Stimulated activated naive CD8-positive, alpha-beta T cell treated with anti-CD3 and anti-CD28 coated beads, Interleukin-15, Interleukin-2, amounts not matched to agents 100 ng/mL and 50 ng/mL, for 24 hours (primary cell): ENCODE results near the gene ABTB1.
"Not testable (repeated sequence)": the region's sequence is repeated elsewhere in the genome, so short reads cannot be mapped to it uniquely, and the experiment has no call there.

ENCODE experiments used
- H3K27ac Mint-ChIP-seq: one replicate; pipeline ENCODE4 v1.8.0; 2021; ENCODE audit warnings: mild to moderate bottlenecking, mixed read lengths
- H3K27me3 Mint-ChIP-seq: one replicate; pipeline ENCODE4 v1.8.0; 2021; ENCODE audit warnings: mixed read lengths
- H3K36me3 Mint-ChIP-seq: one replicate; pipeline ENCODE4 v1.8.0; 2021; ENCODE audit warnings: low read depth, mixed read lengths
- H3K4me1 Mint-ChIP-seq: one replicate; pipeline ENCODE4 v1.8.0; 2021; ENCODE audit warnings: low read depth, mixed read lengths
- H3K4me3 Mint-ChIP-seq: one replicate; pipeline ENCODE4 v1.8.0; 2021; ENCODE audit warnings: mild to moderate bottlenecking, mixed read lengths
- H3K9me3 Mint-ChIP-seq: one replicate; pipeline ENCODE4 v1.8.0; 2021; ENCODE audit warnings: mixed read lengths

The ABTB1 gene

DNA sequence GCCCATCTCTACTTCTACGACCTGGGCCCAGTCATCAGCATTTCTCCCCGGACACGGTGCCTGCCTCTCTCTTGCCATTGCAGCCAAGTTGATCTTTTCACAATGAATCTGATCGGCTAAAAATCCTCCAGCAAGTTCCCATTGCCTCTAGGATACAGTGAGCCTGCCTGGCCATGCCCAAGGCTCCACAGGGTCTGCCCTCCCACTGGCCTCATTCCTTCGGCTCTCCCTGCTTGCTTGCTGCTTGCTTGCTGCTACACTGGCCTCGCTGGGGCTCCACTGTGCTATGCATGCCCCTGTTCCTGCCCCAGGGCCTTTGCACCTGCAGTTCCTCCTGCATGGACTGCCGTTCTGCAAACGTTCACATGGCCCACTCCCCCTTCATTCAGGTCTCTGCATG, 2.0 kb downstream of the ABTB1 start:
- Mint-ChIP-seq H3K4me3 (peak overlapping the region; percentile 15), H3K36me3 (no peaks in the 10 kb centered on the region), H3K9me3 (no peaks in the 10 kb centered on the region), H3K27me3 (no peaks in the 10 kb centered on the region), H3K27ac (no peak overlapping the region), H3K4me1 (peaks cover 28% of the 10 kb centered on the region)

DNA sequence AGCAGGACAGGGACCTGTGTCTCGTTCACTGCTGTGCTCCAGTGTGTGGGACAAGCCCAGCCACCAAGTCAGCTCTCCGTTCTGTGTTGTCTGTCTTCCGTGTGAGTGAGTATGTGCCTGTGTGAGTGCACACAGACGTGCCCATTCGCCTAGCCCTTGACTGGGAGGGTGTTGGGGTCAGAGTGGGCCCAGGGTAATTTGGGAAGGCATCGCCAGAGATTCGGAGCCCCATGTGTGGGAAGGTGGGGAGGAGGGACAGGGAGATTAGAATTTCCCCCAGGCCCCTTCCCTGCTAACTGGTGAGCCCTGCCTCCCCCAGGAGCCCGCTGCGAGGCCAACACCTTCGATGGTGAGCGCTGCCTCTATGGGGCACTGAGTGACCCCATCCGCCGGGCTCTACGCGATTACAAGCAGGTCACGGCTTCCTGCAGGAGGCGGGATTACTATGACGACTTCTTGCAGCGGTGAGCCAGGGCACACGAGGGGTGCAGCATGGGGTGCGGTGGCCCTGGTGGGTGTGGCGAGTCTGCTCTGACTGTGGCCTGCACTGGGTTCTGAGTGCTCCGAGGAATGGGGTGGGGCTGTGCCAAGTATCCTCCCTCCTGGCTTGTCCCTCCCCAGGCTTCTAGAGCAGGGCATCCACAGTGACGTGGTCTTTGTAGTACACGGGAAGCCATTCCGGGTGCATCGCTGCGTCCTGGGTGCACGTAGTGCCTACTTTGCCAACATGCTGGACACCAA, 3.1 kb downstream of the ABTB1 start:
- H3K4me3 Mint-ChIP-seq, result no peak overlapping the region
- no peaks in the 10 kb centered on the region for H3K36me3 Mint-ChIP-seq
- H3K27me3 Mint-ChIP-seq, result no peaks in the 10 kb centered on the region
- H3K4me1 Mint-ChIP-seq, result peaks cover 28% of the 10 kb centered on the region
- no peaks in the 10 kb centered on the region for H3K9me3 Mint-ChIP-seq
- H3K27ac Mint-ChIP-seq, result no peak overlapping the region

DNA sequence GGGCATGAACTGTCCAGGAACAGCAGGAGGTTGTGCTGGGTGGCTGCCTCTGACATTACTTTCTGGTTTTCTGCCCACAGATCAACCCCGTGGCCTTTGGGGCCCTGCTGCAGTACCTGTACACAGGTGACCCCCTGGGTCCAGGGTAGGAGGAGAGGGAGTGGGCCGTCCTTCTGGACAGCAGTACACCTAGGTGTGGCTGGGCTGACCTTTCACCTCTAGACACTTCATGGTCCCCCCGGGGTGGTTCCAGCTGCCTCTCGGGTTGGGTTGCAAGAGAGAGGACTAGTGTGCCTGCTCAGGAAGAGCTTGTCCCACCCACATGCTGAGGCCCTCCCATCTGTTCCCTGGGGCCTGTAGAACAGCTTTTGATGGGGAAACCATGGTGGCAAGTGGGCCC, 3.7 kb downstream of the ABTB1 start:
- no peak overlapping the region for H3K4me3 Mint-ChIP-seq
- no peak overlapping the region for H3K27ac Mint-ChIP-seq
- H3K27me3 Mint-ChIP-seq, result no peaks in the 10 kb centered on the region
- peaks cover 23% of the 10 kb centered on the region for H3K4me1 Mint-ChIP-seq
- no peaks in the 10 kb centered on the region for H3K9me3 Mint-ChIP-seq
- H3K36me3 Mint-ChIP-seq, result no peaks in the 10 kb centered on the region

DNA sequence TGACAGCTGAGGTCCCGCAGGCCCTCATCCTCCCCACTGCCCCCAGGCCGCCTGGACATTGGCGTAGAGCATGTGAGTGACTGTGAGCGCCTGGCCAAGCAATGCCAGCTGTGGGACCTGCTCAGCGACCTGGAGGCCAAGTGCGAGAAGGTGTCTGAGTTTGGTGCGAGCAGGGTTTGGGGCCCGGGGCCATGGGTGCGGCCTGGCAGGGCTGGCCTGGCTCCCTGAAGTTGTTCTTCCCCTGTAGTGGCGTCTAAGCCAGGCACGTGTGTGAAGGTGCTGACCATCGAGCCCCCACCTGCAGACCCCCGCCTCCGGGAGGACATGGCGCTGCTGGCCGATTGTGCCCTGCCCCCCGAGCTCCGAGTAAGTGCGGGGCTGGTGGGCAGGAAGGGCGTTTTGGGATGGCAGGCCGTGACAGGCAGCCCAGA, 4.2 kb downstream of the ABTB1 start:
- H3K27ac Mint-ChIP-seq, result no peak overlapping the region
- no peaks in the 10 kb centered on the region for H3K27me3 Mint-ChIP-seq

DNA sequence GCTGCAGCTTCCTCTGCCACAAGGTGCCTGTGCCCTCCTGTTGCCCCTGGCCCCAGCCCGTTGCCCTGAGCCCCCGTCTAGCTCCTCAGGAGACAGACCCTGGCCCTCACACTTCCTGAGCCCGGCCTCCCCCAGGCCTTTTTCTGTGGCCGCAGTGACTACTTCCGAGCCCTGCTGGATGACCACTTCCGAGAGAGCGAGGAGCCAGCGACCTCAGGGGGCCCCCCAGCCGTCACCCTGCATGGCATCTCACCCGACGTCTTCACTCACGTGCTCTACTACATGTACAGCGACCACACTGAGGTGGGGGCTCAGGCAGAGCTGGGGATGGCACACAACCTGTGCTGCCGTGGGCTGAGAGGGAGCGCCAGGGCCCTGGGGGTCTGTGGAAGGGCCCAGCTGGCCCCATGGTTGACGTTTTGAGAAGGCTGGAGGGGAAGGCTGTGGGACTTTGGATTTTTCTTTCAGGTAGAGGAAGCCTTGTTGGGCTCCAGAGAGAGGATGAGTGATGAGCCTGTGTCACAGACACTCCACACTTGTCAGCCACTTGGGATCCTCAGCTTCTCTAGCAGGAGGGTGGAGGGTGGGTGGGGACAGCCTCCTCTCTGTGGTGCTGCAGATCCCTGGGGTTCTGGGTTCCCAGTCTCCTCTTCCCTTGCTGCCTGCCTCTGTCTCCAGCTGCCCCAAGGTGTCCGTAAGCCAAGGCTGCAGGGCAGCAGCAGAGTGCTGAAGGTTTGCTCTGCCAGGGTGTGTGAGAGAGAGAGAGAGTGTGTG, 5.0 kb downstream of the ABTB1 start:
- Mint-ChIP-seq H3K27me3 (no peaks in the 10 kb centered on the region), H3K4me1 (peaks cover 22% of the 10 kb centered on the region), H3K9me3 (no peaks in the 10 kb centered on the region), H3K36me3 (no peaks in the 10 kb centered on the region), H3K27ac (no peak overlapping the region), H3K4me3 (no peak overlapping the region)

More for the DNA sequence above, 4.2 kb downstream of the ABTB1 start:
- Mint-ChIP-seq H3K4me1 (peaks cover 22% of the 10 kb centered on the region), H3K4me3 (no peak overlapping the region), H3K9me3 (no peaks in the 10 kb centered on the region), H3K36me3 (no peaks in the 10 kb centered on the region)

DNA sequence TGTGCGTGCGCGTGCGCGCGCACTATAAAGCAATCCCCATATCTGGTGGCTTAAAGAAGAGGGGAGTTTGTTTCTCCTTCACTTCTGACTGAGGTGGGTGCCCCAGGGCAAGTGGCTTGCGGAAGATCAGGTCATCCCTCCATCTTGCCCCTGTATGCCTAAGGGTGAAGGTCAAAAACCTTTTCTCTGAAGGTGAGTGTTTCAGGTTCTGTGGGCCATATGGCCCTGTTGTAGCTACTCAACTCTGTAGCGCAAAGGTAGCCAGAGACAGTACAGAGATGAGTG, 5.5 kb downstream of the ABTB1 start:
- H3K4me1 Mint-ChIP-seq, result peaks cover 22% of the 10 kb centered on the region
- no peaks in the 10 kb centered on the region for H3K9me3 Mint-ChIP-seq

DNA sequence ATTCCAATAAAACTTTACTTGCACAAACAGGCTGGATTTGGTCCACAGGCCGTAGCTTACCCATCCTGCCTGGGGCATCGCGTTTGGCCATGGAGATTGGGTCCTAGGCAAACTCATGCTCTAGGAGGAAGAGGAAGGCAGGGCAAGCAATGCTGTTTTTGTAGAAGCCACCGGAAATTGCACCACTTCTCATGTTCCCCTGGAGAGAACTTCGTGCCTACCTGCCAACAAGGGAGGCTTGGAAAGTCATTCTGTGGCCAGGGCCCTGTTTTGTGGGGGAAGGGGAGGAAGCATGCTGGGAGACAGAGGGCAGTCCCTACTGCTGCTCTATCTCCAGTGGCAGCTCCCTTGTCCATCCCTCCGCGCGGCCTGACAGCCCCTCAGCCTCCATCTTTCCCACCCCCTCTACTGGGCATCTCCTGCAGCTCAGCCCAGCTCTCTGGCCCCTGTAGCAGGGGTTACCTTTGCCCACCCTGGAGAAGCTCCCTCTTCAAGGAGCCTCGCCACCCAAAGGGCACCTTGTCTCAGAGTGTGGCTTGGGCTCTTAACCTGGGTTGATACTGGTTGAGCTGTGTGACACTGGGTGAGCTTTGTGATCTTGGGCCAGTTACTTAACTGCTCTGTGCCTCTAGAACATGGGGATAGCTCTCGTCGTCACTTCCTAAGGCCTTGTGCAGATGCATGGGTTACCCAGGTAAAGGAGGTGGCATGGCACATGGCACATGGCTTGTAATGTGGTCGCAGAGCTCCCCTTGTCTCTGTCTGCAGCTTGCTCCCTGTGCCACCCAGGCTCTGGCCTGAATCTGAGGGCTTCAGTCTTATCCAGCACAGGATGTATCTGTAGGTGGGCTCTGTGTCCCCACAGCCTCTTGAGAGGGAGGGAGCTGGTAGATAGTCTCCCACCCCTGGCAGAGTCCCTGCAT, 6.1 kb downstream of the ABTB1 start:
- H3K9me3 Mint-ChIP-seq, result no peaks in the 10 kb centered on the region
- no peaks in the 10 kb centered on the region for H3K36me3 Mint-ChIP-seq
- no peaks in the 10 kb centered on the region for H3K27me3 Mint-ChIP-seq
- no peak overlapping the region for H3K4me3 Mint-ChIP-seq
- no peak overlapping the region for H3K27ac Mint-ChIP-seq
- peaks cover 23% of the 10 kb centered on the region for H3K4me1 Mint-ChIP-seq

More for the DNA sequence above, 5.5 kb downstream of the ABTB1 start:
- Mint-ChIP-seq H3K27ac (no peak overlapping the region), H3K4me3 (no peak overlapping the region), H3K27me3 (no peaks in the 10 kb centered on the region), H3K36me3 (no peaks in the 10 kb centered on the region)

DNA sequence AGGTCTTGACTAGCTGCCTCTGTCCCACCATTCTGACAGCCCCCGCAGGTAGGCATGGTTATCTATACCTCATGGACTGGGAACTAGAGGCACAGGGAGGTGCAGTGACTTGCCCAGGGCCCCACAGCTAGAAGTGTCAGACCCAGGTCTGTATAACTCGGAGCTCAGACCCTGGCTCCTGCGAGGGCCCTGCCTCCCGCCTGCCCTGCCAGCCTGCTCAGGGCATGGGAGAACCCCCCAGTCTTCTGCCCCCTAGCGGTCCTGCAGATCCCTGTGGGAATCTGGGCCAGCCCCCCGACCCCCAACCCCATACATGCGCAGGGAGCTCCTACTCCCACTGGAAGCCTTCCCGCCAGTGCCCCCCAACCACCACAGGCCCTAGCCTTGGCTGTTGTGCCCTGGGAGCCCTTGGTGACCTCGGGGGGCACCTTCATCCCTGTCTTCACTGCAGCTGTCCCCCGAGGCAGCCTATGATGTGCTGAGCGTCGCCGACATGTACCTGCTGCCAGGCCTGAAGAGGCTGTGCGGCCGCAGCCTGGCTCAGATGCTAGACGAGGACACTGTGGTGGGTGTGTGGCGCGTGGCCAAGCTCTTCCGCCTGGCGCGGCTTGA, 6.9 kb downstream of the ABTB1 start:
- H3K9me3 Mint-ChIP-seq, result no peaks in the 10 kb centered on the region

DNA sequence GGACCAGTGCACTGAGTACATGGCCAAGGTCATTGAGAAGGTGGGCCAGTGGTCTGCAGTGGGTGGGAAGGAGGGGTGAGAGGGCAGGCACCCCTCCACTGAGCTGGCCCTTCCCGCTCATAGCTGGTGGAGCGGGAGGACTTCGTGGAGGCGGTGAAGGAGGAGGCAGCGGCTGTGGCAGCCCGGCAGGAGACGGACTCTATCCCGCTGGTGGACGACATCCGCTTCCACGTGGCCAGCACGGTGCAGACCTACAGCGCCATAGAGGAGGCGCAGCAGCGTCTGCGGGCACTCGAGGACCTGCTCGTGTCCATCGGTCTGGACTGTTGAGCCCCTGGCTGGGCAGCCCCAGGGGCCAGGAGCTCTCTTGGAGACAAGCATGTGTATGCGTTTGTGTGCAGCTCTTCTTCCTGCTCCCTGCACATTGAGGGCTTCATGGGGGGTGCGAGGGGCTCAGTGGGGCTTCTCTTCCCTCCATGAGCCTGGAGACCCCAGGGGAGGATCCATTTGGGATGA, 7.5 kb downstream of the ABTB1 start:
- Mint-ChIP-seq H3K27ac (no peak overlapping the region), H3K36me3 (no peaks in the 10 kb centered on the region), H3K4me1 (peaks cover 17% of the 10 kb centered on the region), H3K9me3 (no peaks in the 10 kb centered on the region), H3K27me3 (no peaks in the 10 kb centered on the region), H3K4me3 (no peak overlapping the region)

More for the DNA sequence above, 6.9 kb downstream of the ABTB1 start:
- Mint-ChIP-seq H3K4me1 (peaks cover 21% of the 10 kb centered on the region), H3K27ac (no peak overlapping the region), H3K27me3 (no peaks in the 10 kb centered on the region), H3K4me3 (no peak overlapping the region), H3K36me3 (no peaks in the 10 kb centered on the region)

DNA sequence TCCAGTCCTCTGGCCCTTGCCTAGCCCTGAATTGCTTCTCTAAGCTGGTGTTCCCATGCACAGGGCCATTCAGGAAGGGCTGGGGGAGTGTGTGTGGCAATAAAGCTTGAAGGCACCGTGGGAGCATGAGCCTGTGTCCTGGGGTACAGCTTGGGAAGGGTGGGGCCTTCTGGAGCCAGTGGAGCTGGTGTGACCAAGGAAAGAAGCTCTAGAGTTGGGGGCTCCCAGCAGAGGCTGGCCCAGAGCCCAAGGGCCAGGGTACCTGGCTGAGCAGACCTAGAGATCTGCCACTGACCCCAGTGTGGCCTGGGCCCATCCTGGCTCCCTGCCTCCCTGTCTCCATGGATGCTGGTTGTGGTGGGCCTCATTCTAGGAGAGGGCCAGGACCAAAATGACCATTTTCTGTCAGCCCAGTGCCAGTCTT, 8.1 kb downstream of the ABTB1 start:
- Mint-ChIP-seq H3K27ac (no peak overlapping the region), H3K36me3 (no peaks in the 10 kb centered on the region), H3K27me3 (no peaks in the 10 kb centered on the region), H3K4me1 (peaks cover 14% of the 10 kb centered on the region), H3K4me3 (no peak overlapping the region), H3K9me3 (no peaks in the 10 kb centered on the region)

DNA sequence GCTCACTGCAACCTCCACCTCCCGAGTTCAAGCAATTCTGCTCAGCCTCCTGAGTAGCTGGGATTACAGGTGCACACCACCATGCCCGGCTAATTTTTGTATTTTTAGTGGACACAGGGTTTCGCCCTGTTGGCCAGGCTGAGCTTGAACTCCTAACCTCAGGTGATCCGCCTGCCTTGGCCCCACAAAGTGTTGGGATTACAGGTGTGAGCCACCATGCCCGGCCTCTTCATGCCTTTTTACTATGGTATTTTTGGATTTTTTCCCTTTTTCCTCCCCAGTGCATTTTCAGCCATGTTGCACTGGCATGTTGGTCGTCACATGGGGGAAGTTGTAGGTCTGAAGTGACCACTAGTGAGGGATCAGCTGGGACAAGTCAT, 9.4 kb downstream of the ABTB1 start:
- H3K9me3 Mint-ChIP-seq, H3K4me3 Mint-ChIP-seq, H3K27me3 Mint-ChIP-seq, H3K27ac Mint-ChIP-seq, H3K36me3 Mint-ChIP-seq: not testable (repeated sequence)
- H3K4me1 Mint-ChIP-seq, result peaks cover 11% of the 10 kb centered on the region

DNA sequence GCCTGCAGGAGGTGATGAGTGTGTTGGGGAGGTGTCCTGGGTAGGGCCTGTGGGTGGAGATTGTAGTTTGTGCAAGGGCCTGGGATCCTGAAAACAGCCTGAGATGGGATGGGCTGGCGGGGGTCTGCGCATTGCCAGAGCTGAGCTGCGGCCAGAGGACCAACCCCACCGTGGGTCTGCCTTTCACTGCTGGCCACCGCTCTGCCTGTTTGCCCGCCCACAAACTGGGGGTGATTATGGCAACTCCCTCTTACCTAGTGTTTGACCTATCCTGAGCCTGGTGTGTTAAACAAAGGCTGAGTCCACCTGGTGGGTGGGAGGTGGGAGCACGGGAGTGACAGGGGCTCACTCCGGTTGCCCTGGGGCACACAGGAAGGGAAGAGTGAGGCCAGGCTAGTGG, 9.8 kb downstream of the ABTB1 start:
- Mint-ChIP-seq H3K27me3 (no peaks in the 10 kb centered on the region), H3K4me3 (no peak overlapping the region), H3K9me3 (no peaks in the 10 kb centered on the region), H3K27ac (no peak overlapping the region), H3K4me1 (peaks cover 11% of the 10 kb centered on the region), H3K36me3 (no peaks in the 10 kb centered on the region)

DNA sequence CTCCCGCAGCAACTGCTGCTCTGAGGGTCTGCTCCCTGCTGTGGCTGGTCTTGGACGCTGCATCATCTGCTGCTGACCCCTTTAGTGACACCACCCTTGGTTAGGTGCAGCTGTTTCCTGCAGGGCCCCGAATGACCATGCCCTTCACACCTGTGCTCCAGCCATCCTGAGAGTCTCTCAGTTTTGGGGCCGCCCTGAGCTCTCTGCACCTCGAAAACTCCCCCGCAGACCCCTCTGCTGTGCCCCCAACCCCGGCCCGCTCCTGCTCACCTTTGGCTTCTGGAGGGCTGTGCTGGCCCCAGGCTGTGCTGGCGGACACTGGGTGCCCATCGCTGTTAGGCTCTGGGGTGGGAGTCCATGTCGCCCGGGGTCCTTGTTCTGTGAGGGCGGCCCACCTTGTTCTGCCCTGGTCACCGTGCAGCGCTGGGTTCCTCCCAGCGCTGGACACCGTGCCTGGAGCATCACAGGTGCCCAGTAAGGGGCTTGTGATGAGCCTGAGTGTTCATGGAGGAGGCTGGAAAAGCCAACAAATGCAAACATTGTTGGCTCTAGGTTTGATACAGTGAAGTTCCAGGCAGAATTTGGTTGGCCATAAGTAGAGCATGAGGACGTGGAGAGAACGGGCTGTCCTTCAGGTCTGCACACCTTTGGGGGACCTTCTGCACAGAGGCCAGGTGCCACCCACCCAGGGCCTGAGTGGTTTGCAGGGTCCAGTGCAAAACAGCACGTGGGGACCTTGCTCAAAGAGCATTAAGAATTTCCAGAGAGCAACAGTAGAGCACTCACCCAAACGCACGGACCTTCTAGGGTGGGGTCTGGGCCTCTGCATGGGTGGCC, 12.3 kb downstream of the ABTB1 start:
- Mint-ChIP-seq H3K27me3 (no peaks in the 10 kb centered on the region), H3K9me3 (no peaks in the 10 kb centered on the region), H3K36me3 (no peaks in the 10 kb centered on the region), H3K4me3 (no peak overlapping the region), H3K27ac (no peak overlapping the region), H3K4me1 (peaks cover 11% of the 10 kb centered on the region)
